ENCODE measurements around the gene CHST11. TPM values are rescaled to one million over a fixed set of nuclear protein-coding genes. Genes with fewer than 3 reads are reported as not detected.

The CHST11 gene
- total RNA-seq, 2 donors from 2014 or later: 4.6 to 14.5 TPM

GRCh38 chr12:104599272-104600035, 142.7 kb downstream of the CHST11 start:
- no peak for TF ChIP-seq POLR2A (IDR thresholded peaks at IDR 0.05)
- TF ChIP-seq, protein P1, sequence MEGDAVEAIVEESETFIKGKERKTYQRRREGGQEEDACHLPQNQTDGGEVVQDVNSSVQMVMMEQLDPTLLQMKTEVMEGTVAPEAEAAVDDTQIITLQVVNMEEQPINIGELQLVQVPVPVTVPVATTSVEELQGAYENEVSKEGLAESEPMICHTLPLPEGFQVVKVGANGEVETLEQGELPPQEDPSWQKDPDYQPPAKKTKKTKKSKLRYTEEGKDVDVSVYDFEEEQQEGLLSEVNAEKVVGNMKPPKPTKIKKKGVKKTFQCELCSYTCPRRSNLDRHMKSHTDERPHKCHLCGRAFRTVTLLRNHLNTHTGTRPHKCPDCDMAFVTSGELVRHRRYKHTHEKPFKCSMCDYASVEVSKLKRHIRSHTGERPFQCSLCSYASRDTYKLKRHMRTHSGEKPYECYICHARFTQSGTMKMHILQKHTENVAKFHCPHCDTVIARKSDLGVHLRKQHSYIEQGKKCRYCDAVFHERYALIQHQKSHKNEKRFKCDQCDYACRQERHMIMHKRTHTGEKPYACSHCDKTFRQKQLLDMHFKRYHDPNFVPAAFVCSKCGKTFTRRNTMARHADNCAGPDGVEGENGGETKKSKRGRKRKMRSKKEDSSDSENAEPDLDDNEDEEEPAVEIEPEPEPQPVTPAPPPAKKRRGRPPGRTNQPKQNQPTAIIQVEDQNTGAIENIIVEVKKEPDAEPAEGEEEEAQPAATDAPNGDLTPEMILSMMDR (IDR thresholded peaks at IDR 0.05): no peak
- Histone ChIP-seq H3K27ac (peak overlapping the region in 2 of 4 donors; percentile 0 to 9), H3K27me3 (no peaks in the 10 kb centered on the region), H3K36me3 (replicated peaks in 1 of 2; ENCODE audit: insufficient read depth in 1 of 2, low read depth in 2 of 2) (no peaks in the 10 kb centered on the region), H3K4me1 (peaks cover 26% of the 10 kb centered on the region), H3K4me3 (no peak overlapping the region), H3K9me3 (no peaks in the 10 kb centered on the region)
- DNase-seq: peak in 1 of 4 donors; percentile 20
- intact Hi-C loops (cut with DNase I): no loop called here
- WGBS, 2 donors: 78 to 83% methylated on average over 16 of the region's 16 CpGs
- no peak for ATAC-seq

- Histone ChIP-seq H3K27ac (no peak overlapping the region), H3K4me3 (no peak overlapping the region), H3K27me3 (no peaks in the 10 kb centered on the region), H3K4me1 (peaks cover 26% of the 10 kb centered on the region), H3K9me3 (no peaks in the 10 kb centered on the region), H3K36me3 (replicated peaks in 1 of 2; ENCODE audit: insufficient read depth in 1 of 2, low read depth in 2 of 2) (no peaks in the 10 kb centered on the region)
- TF ChIP-seq, protein P1 (IDR thresholded peaks at IDR 0.05): no peak
- no peak for TF ChIP-seq POLR2A (IDR thresholded peaks at IDR 0.05)
- ATAC-seq (no peak), DNase-seq (no peak)
- 67 to 80% methylated on average over 4 of the region's 4 CpGs for WGBS, 2 donors
- intact Hi-C loops (cut with DNase I): no loop called here
These were observed 143.4 kb downstream of the CHST11 start for GRCh38 chr12:104600036-104600712.

- TF ChIP-seq POLR2A (IDR thresholded peaks at IDR 0.05): no peak
- TF ChIP-seq, protein P1 (IDR thresholded peaks at IDR 0.05): no peak
- ATAC-seq (no peak), DNase-seq (no peak)
- Histone ChIP-seq H3K27ac (no peak overlapping the region), H3K9me3 (no peaks in the 10 kb centered on the region), H3K4me3 (no peak overlapping the region), H3K4me1 (peaks cover 26% of the 10 kb centered on the region), H3K27me3 (no peaks in the 10 kb centered on the region), H3K36me3 (replicated peaks in 1 of 2; ENCODE audit: insufficient read depth in 1 of 2, low read depth in 2 of 2) (no peaks in the 10 kb centered on the region)
- intact Hi-C loops (cut with DNase I): no loop called here
- WGBS, 2 donors: 87 to 99% methylated on average over 6 of the region's 6 CpGs
These were observed 144.3 kb downstream of the CHST11 start for GRCh38 chr12:104600790-104601739.

GRCh38 chr12:104602406-104602805, 145.7 kb downstream of the CHST11 start:
- Histone ChIP-seq H3K36me3 (replicated peaks in 1 of 2; ENCODE audit: insufficient read depth in 1 of 2, low read depth in 2 of 2) (no peaks in the 10 kb centered on the region), H3K4me3 (no peak overlapping the region), H3K27ac (no peak overlapping the region), H3K4me1 (peaks cover 26% of the 10 kb centered on the region), H3K27me3 (no peaks in the 10 kb centered on the region), H3K9me3 (no peaks in the 10 kb centered on the region)
- 88 to 94% methylated on average over 6 of the region's 6 CpGs for WGBS, 2 donors
- TF ChIP-seq POLR2A (IDR thresholded peaks at IDR 0.05): no peak
- TF ChIP-seq, protein P1 (IDR thresholded peaks at IDR 0.05): no peak
- ATAC-seq: no peak
- intact Hi-C loops (cut with DNase I): no loop called here
- no peak for DNase-seq
